SK-N-SH (cell line): Measurements from ENCODE around the gene GALNT1.

Experiments used
- CTCF ChIP-seq: fragments of 200-600 bp; sonication (generic); IDR thresholded peaks from 2 replicates; pipeline ENCODE4 v1.6.1; 2017; ENCODE audit warnings: antibody characterized with exemption, mild to moderate bottlenecking, moderate library complexity
- EZH2phosphoT487 ChIP-seq: fragments of 200-600 bp; sonication (generic); IDR thresholded peaks from 2 replicates; pipeline ENCODE4 v1.6.1; 2017; ENCODE audit warnings: low read depth, mixed run types, mild to moderate bottlenecking, antibody characterized with exemption, moderate library complexity, borderline replicate concordance
- USF2 ChIP-seq: fragments of 150-350 bp; IDR thresholded peaks from 2 replicates; pipeline ENCODE4 v1.6.1; 2017; ENCODE audit warnings: antibody characterized with exemption, low read length, low read depth, borderline replicate concordance

GRCh38 chr18:35641916-35642315 lies 60.4 kb downstream of the GALNT1 start:
- TF ChIP-seq USF2 (no peak), EZH2phosphoT487 (no peak), CTCF (no peak)
